ENCODE data around the gene RET. TPM values are rescaled to one million over a fixed set of nuclear protein-coding genes. Genes with fewer than 3 reads are reported as not detected.

The RET gene
- total RNA-seq, 1 donor from 2014 or later, result 1.1 TPM

GRCh38 chr10:43106256-43107091 is 29.6 kb downstream of the RET start:
- no peak overlapping the region for H3K4me3 Mint-ChIP-seq (ENCODE audit: unreplicated experiment)
- Histone ChIP-seq H2AFZ (ENCODE audit: low read depth, low read length) (no peak overlapping the region), H3K27ac (ENCODE audit: low read depth, low read length) (no peak overlapping the region), H3K4me3 (ENCODE audit: insufficient read depth, low read depth, low read length) (no peak overlapping the region), H3K4me2 (ENCODE audit: low read length) (no peak overlapping the region), H3K4me1 (ENCODE audit: insufficient read depth, low read length) (peaks cover 8% of the 10 kb centered on the region), H3K27me3 (ENCODE audit: insufficient read depth, low read length) (peaks cover 4% of the 10 kb centered on the region), H4K20me1 (ENCODE audit: insufficient read depth, low read length) (no peaks in the 10 kb centered on the region), H3K9ac (ENCODE audit: low read length) (no peak overlapping the region), H3K79me2 (ENCODE audit: insufficient read depth, low read length) (no peaks in the 10 kb centered on the region), H3K36me3 (ENCODE audit: insufficient read depth, low read length) (no peaks in the 10 kb centered on the region), H3K9me3 (ENCODE audit: insufficient read depth, low read depth, low read length) (no peaks in the 10 kb centered on the region)
- no peak for DNase-seq (ENCODE audit: low read depth)
- TF ChIP-seq EZH2 (IDR thresholded peaks at IDR 0.05; ENCODE audit: insufficient read depth, low read length) (no peak), CTCF (IDR thresholded peaks at IDR 0.05; ENCODE audit: insufficient read depth, low read depth, low read length) (no peak)
- peaks cover 8% of the 10 kb centered on the region for H3K4me1 Mint-ChIP-seq (ENCODE audit: low read depth, unreplicated experiment)
- H3K9me3 Mint-ChIP-seq (ENCODE audit: unreplicated experiment), result no peaks in the 10 kb centered on the region
- no peak overlapping the region for H3K27ac Mint-ChIP-seq (ENCODE audit: unreplicated experiment)
- FAIRE-seq, result no peak
- peaks cover 3% of the 10 kb centered on the region for H3K36me3 Mint-ChIP-seq (ENCODE audit: low read depth, unreplicated experiment)
- H3K27me3 Mint-ChIP-seq (ENCODE audit: low read depth, unreplicated experiment), result peaks cover 25% of the 10 kb centered on the region

- Mint-ChIP-seq H3K4me3 (ENCODE audit: unreplicated experiment) (no peak overlapping the region), H3K27ac (ENCODE audit: unreplicated experiment) (no peak overlapping the region), H3K9me3 (ENCODE audit: unreplicated experiment) (no peaks in the 10 kb centered on the region), H3K27me3 (ENCODE audit: low read depth, unreplicated experiment) (peaks cover 5% of the 10 kb centered on the region), H3K4me1 (ENCODE audit: low read depth, unreplicated experiment) (peaks cover 8% of the 10 kb centered on the region), H3K36me3 (ENCODE audit: low read depth, unreplicated experiment) (no peaks in the 10 kb centered on the region)
- no peaks in the 10 kb centered on the region for H3K9me3 ChIP-seq (ENCODE audit: insufficient read depth, low read depth, low read length)
- H3K4me1 ChIP-seq (ENCODE audit: insufficient read depth, low read length), result peaks cover 8% of the 10 kb centered on the region
- no peaks in the 10 kb centered on the region for H3K27me3 ChIP-seq (ENCODE audit: insufficient read depth, low read length)
- no peaks in the 10 kb centered on the region for H3K79me2 ChIP-seq (ENCODE audit: insufficient read depth, low read length)
- no peak overlapping the region for H3K4me2 ChIP-seq (ENCODE audit: low read length)
- H3K36me3 ChIP-seq (ENCODE audit: insufficient read depth, low read length), result no peaks in the 10 kb centered on the region
- no peak for FAIRE-seq
- H3K27ac ChIP-seq (ENCODE audit: low read depth, low read length), result no peak overlapping the region
- no peaks in the 10 kb centered on the region for H4K20me1 ChIP-seq (ENCODE audit: insufficient read depth, low read length)
- TF ChIP-seq EZH2 (IDR thresholded peaks at IDR 0.05; ENCODE audit: insufficient read depth, low read length) (no peak), CTCF (IDR thresholded peaks at IDR 0.05; ENCODE audit: insufficient read depth, low read depth, low read length) (no peak)
- H3K4me3 ChIP-seq (ENCODE audit: insufficient read depth, low read depth, low read length), result no peak overlapping the region
- DNase-seq (ENCODE audit: low read depth), result no peak
- H2AFZ ChIP-seq (ENCODE audit: low read depth, low read length), result no peak overlapping the region
- no peak overlapping the region for H3K9ac ChIP-seq (ENCODE audit: low read length)
Measured at GRCh38 chr10:43108951-43109350, 32.1 kb downstream of the RET start.

- no peak overlapping the region for H3K9ac ChIP-seq (ENCODE audit: low read length)
- FAIRE-seq, result no peak
- no peak overlapping the region for H3K27ac Mint-ChIP-seq (ENCODE audit: unreplicated experiment)
- no peak overlapping the region for H3K4me3 Mint-ChIP-seq (ENCODE audit: unreplicated experiment)
- H3K27me3 Mint-ChIP-seq (ENCODE audit: low read depth, unreplicated experiment), result peaks cover 4% of the 10 kb centered on the region
- no peak overlapping the region for H3K27ac ChIP-seq (ENCODE audit: low read depth, low read length)
- H3K9me3 Mint-ChIP-seq (ENCODE audit: unreplicated experiment), result no peaks in the 10 kb centered on the region
- no peak for DNase-seq (ENCODE audit: low read depth)
- H4K20me1 ChIP-seq (ENCODE audit: insufficient read depth, low read length), result no peaks in the 10 kb centered on the region
- no peaks in the 10 kb centered on the region for H3K79me2 ChIP-seq (ENCODE audit: insufficient read depth, low read length)
- H3K9me3 ChIP-seq (ENCODE audit: insufficient read depth, low read depth, low read length), result no peaks in the 10 kb centered on the region
- no peak for TF ChIP-seq CTCF (IDR thresholded peaks at IDR 0.05; ENCODE audit: insufficient read depth, low read depth, low read length)
- no peak for TF ChIP-seq EZH2 (IDR thresholded peaks at IDR 0.05; ENCODE audit: insufficient read depth, low read length)
- H2AFZ ChIP-seq (ENCODE audit: low read depth, low read length), result no peak overlapping the region
- H3K4me1 ChIP-seq (ENCODE audit: insufficient read depth, low read length), result peaks cover 4% of the 10 kb centered on the region
- no peak overlapping the region for H3K4me2 ChIP-seq (ENCODE audit: low read length)
- H3K27me3 ChIP-seq (ENCODE audit: insufficient read depth, low read length), result no peaks in the 10 kb centered on the region
- peaks cover 8% of the 10 kb centered on the region for H3K4me1 Mint-ChIP-seq (ENCODE audit: low read depth, unreplicated experiment)
- H3K4me3 ChIP-seq (ENCODE audit: insufficient read depth, low read depth, low read length), result no peak overlapping the region
- no peaks in the 10 kb centered on the region for H3K36me3 ChIP-seq (ENCODE audit: insufficient read depth, low read length)
- peaks cover 2% of the 10 kb centered on the region for H3K36me3 Mint-ChIP-seq (ENCODE audit: low read depth, unreplicated experiment)
Measured at GRCh38 chr10:43109671-43110249, 32.9 kb downstream of the RET start.
